ENCODE measurements around the gene NRG4. TPM values are rescaled to one million over a fixed set of nuclear protein-coding genes. Genes with fewer than 3 reads are reported as not detected.
"Not testable (repeated sequence)": the region's sequence is repeated elsewhere in the genome, so short reads cannot be mapped to it uniquely, and the experiment has no call there.

Gene NRG4
- total RNA-seq, 1 donor from 2014 or later = not detected

- Mint-ChIP-seq H3K27ac (ENCODE audit: unreplicated experiment) (no peak overlapping the region), H3K4me3 (ENCODE audit: unreplicated experiment) (no peak overlapping the region), H3K4me1 (ENCODE audit: unreplicated experiment) (no peaks in the 10 kb centered on the region), H3K27me3 (ENCODE audit: unreplicated experiment) (peaks cover 42% of the 10 kb centered on the region), H3K9me3 (ENCODE audit: unreplicated experiment) (no peaks in the 10 kb centered on the region), H3K36me3 (ENCODE audit: unreplicated experiment) (no peaks in the 10 kb centered on the region)
- TF ChIP-seq CTCF (IDR thresholded peaks at IDR 0.05) = no peak
- no peak for DNase-seq (ENCODE audit: extremely low spot score, unreplicated experiment)
Measured at GRCh38 chr15:75992897-75993296, 19.3 kb downstream of the NRG4 start.

GRCh38 chr15:75989875-75990274 lies 22.3 kb downstream of the NRG4 start:
- DNase-seq (ENCODE audit: extremely low spot score, unreplicated experiment) = no peak
- TF ChIP-seq CTCF (IDR thresholded peaks at IDR 0.05) = no peak
- Mint-ChIP-seq H3K4me3 (ENCODE audit: unreplicated experiment) (no peak overlapping the region), H3K27ac (ENCODE audit: unreplicated experiment) (no peak overlapping the region), H3K4me1 (ENCODE audit: unreplicated experiment) (no peaks in the 10 kb centered on the region), H3K36me3 (ENCODE audit: unreplicated experiment) (no peaks in the 10 kb centered on the region), H3K9me3 (ENCODE audit: unreplicated experiment) (no peaks in the 10 kb centered on the region), H3K27me3 (ENCODE audit: unreplicated experiment) (peaks cover 21% of the 10 kb centered on the region)

- DNase-seq (ENCODE audit: extremely low spot score, unreplicated experiment) = no peak
- no peaks in the 10 kb centered on the region for H3K36me3 Mint-ChIP-seq (ENCODE audit: unreplicated experiment)
- no peak overlapping the region for H3K27ac Mint-ChIP-seq (ENCODE audit: unreplicated experiment)
- H3K4me1 Mint-ChIP-seq (ENCODE audit: unreplicated experiment) = no peaks in the 10 kb centered on the region
- no peak for TF ChIP-seq CTCF (IDR thresholded peaks at IDR 0.05)
- H3K4me3 Mint-ChIP-seq (ENCODE audit: unreplicated experiment) = no peak overlapping the region
- peaks cover 18% of the 10 kb centered on the region for H3K27me3 Mint-ChIP-seq (ENCODE audit: unreplicated experiment)
- H3K9me3 Mint-ChIP-seq (ENCODE audit: unreplicated experiment) = no peaks in the 10 kb centered on the region
Measured at GRCh38 chr15:75989045-75989444, 23.2 kb downstream of the NRG4 start.

GRCh38 chr15:75985971-75986370 lies 26.3 kb downstream of the NRG4 start:
- Mint-ChIP-seq H3K36me3 (ENCODE audit: unreplicated experiment) (no peaks in the 10 kb centered on the region), H3K4me1 (ENCODE audit: unreplicated experiment) (no peaks in the 10 kb centered on the region), H3K9me3 (ENCODE audit: unreplicated experiment) (no peaks in the 10 kb centered on the region), H3K4me3 (ENCODE audit: unreplicated experiment) (no peak overlapping the region), H3K27ac (ENCODE audit: unreplicated experiment) (no peak overlapping the region), H3K27me3 (ENCODE audit: unreplicated experiment) (peaks cover 27% of the 10 kb centered on the region)
- no peak for TF ChIP-seq CTCF (IDR thresholded peaks at IDR 0.05)
- no peak for DNase-seq (ENCODE audit: extremely low spot score, unreplicated experiment)

GRCh38 chr15:75984706-75985105 lies 27.5 kb downstream of the NRG4 start:
- H3K4me3 Mint-ChIP-seq (ENCODE audit: unreplicated experiment); DNase-seq (ENCODE audit: extremely low spot score, unreplicated experiment); H3K9me3 Mint-ChIP-seq (ENCODE audit: unreplicated experiment); H3K27ac Mint-ChIP-seq (ENCODE audit: unreplicated experiment); H3K4me1 Mint-ChIP-seq (ENCODE audit: unreplicated experiment); H3K36me3 Mint-ChIP-seq (ENCODE audit: unreplicated experiment): not testable (repeated sequence)
- peaks cover 30% of the 10 kb centered on the region for H3K27me3 Mint-ChIP-seq (ENCODE audit: unreplicated experiment)

- Mint-ChIP-seq H3K4me3 (ENCODE audit: unreplicated experiment) (no peak overlapping the region), H3K4me1 (ENCODE audit: unreplicated experiment) (no peaks in the 10 kb centered on the region), H3K9me3 (ENCODE audit: unreplicated experiment) (no peaks in the 10 kb centered on the region), H3K27me3 (ENCODE audit: unreplicated experiment) (peaks cover 40% of the 10 kb centered on the region), H3K36me3 (ENCODE audit: unreplicated experiment) (no peaks in the 10 kb centered on the region), H3K27ac (ENCODE audit: unreplicated experiment) (no peak overlapping the region)
- no peak for DNase-seq (ENCODE audit: extremely low spot score, unreplicated experiment)
- no peak for TF ChIP-seq CTCF (IDR thresholded peaks at IDR 0.05)
Measured at GRCh38 chr15:75982468-75982867, 29.8 kb downstream of the NRG4 start.

All from osteocyte (in vitro differentiated cells).